HCT116 (cell line): ENCODE results near the gene KIF3C. TPM values are rescaled to one million over a fixed set of nuclear protein-coding genes. Genes with fewer than 3 reads are reported as not detected.
A peak's percentile ranks its signal among the peaks of the same experiment; 100 is the strongest.

Source experiments
- ATAC-seq: fragments of 200-7000 bp; cut with Tn5 transposase; 2 replicates; pipeline ENCODE4 v1.9.1; 2020; ENCODE audit warnings: mild to moderate bottlenecking, moderate library complexity
- BruUV-seq: library from RNA; stranded (reverse); fragments of 400-500 nt; replicated peaks from 2 replicates; lab custom pipeline; 2021; lab: Mats Ljungman, UMichigan
- CTCF ChIA-PET: fragments of 300-600 bp; sonication (Branson Sonifier 250); formaldehyde crosslinking; loops from one replicate; lab custom pipeline; 2021; ENCODE audit warnings: antibody characterized with exemption; lab: Charles Lee
- POLR2A ChIA-PET: fragments of 300-600, 350-600 bp; sonication (Branson Sonifier 250); formaldehyde crosslinking; loops from one replicate; lab custom pipeline; 2021; ENCODE audit warnings: antibody characterized with exemption; lab: Charles Lee
- RAD21 ChIA-PET, 2 experiments: fragments of 300-600 bp; sonication (Branson Sonifier 250); formaldehyde crosslinking; loops; one replicate each; lab custom pipeline; 2023; ENCODE audit warnings: low total read pairs in 2 of 2; ENCODE audit not compliant: uncharacterized antibody in 2 of 2, unreplicated experiment in 2 of 2, low non-redundant PET in 1 of 2; lab: Charles Lee
- DNase-seq: peaks from one replicate; pipeline ENCODE4 v3.0.0-alpha.2; 2010; ENCODE audit warnings: low read depth, low spot score
- H2AFZ ChIP-seq: fragments of 200-600 bp; shearing (Covaris generic), sonication (generic); 2 replicates; pipeline ENCODE4 v1.6.1; 2017; ENCODE audit warnings: low read depth, mixed run types, mixed read lengths, antibody characterized with exemption, low read length; ENCODE audit not compliant: poor library complexity, severe bottlenecking
- H3K27ac ChIP-seq: 2 replicates; pipeline ENCODE4 v1.5.1; 2012; ENCODE audit warnings: low read depth, low read length
- H3K27me3 ChIP-seq: fragments of 200-600 bp; sonication (generic); 2 replicates; pipeline ENCODE4 v1.6.1; 2016; ENCODE audit warnings: mixed run types, low read length, mixed read lengths; ENCODE audit not compliant: insufficient read depth
- H3K36me3 ChIP-seq, 2 experiments: fragments of 200-500 bp in 1 of 2; fragments of 200-600 bp in 1 of 2; sonication (Bioruptor generic) in 1 of 2; sonication (generic) in 1 of 2; 2 replicates each; pipeline versions ENCODE4 v1.5.1 to v1.6.1; 2014 to 2016; ENCODE audit warnings: low read length in 2 of 2, inconsistent platforms in 1 of 2, mixed read lengths in 1 of 2, mixed run types in 1 of 2; ENCODE audit not compliant: insufficient read depth in 2 of 2, control insufficient read depth in 1 of 2
- H3K4me1 ChIP-seq, 2 experiments: fragments of 200-600 bp in 1 of 2; sonication (generic) in 1 of 2; 2 replicates each; pipeline versions ENCODE4 v1.5.1 to v1.6.1; 2012 to 2017; ENCODE audit warnings: low read length in 2 of 2, inconsistent platforms in 1 of 2, mild to moderate bottlenecking in 1 of 2, mixed read lengths in 1 of 2, mixed run types in 1 of 2, moderate library complexity in 1 of 2; ENCODE audit not compliant: insufficient read depth in 2 of 2, control insufficient read depth in 1 of 2
- H3K4me2 ChIP-seq: fragments of 200-600 bp; sonication (generic); 2 replicates; pipeline ENCODE4 v1.6.1; 2017; ENCODE audit warnings: mixed run types, low read length, mixed read lengths
- H3K4me3 ChIP-seq, 2 experiments: fragments of 200-600 bp in 1 of 2; sonication (generic) in 1 of 2; replicated peaks in 1 of 2; 2 replicates each; pipeline ENCODE4 v1.5.1; 2011 to 2016; ENCODE audit warnings: low read length in 2 of 2, control low read depth in 1 of 2, low read depth in 1 of 2, mild to moderate bottlenecking in 1 of 2, mixed read lengths in 1 of 2, mixed run types in 1 of 2
- H3K79me2 ChIP-seq: fragments of 200-600 bp; sonication (generic); 2 replicates; pipeline ENCODE4 v1.6.1; 2017; ENCODE audit warnings: mild to moderate bottlenecking, mixed run types, low read length, moderate library complexity, mixed read lengths; ENCODE audit not compliant: insufficient read depth
- H3K9ac ChIP-seq: fragments of 200-600 bp; sonication (generic); 2 replicates; pipeline ENCODE4 v1.6.1; 2016; ENCODE audit warnings: low read length, mixed read lengths
- H3K9me2 ChIP-seq: fragments of 200-600 bp; sonication (generic), shearing (Covaris generic); 2 replicates; pipeline ENCODE4 v1.6.1; 2017; ENCODE audit warnings: mixed run types, mild to moderate bottlenecking, moderate library complexity; ENCODE audit not compliant: insufficient read depth
- H3K9me3 ChIP-seq, 2 experiments: fragments of 200-500 bp in 1 of 2; fragments of 200-600 bp in 1 of 2; sonication (Bioruptor generic) in 1 of 2; sonication (generic) in 1 of 2; 2 replicates each; pipeline ENCODE4 v1.6.1; 2014 to 2017; ENCODE audit warnings: low read length in 2 of 2, mixed read lengths in 2 of 2, inconsistent platforms in 1 of 2, low read depth in 1 of 2, mild to moderate bottlenecking in 1 of 2, mixed run types in 1 of 2, moderate library complexity in 1 of 2; ENCODE audit not compliant: control insufficient read depth in 1 of 2, insufficient read depth in 1 of 2
- H4K20me1 ChIP-seq: fragments of 200-600 bp; sonication (generic), shearing (Covaris generic); 2 replicates; pipeline ENCODE4 v1.6.1; 2017; ENCODE audit warnings: mixed run types, mild to moderate bottlenecking, moderate library complexity; ENCODE audit not compliant: insufficient read depth
- ATF3 ChIP-seq: IDR thresholded peaks from 2 replicates; pipeline ENCODE4 v1.6.1; 2012
- CBX3 ChIP-seq: IDR thresholded peaks from 2 replicates; pipeline ENCODE4 v1.6.1; 2012; ENCODE audit warnings: low read depth
- CEBPB ChIP-seq: IDR thresholded peaks from 2 replicates; pipeline ENCODE4 v1.6.1; 2012; ENCODE audit warnings: low read depth
- CTCF ChIP-seq, 3 experiments: fragments of 200-600 bp in 1 of 3; sonication (generic) in 1 of 3; IDR thresholded peaks in 2 of 3; conservative IDR thresholded peaks in 1 of 3; 2 replicates each; pipeline ENCODE4 v1.5.1; 2012 to 2017; ENCODE audit warnings: low read depth in 2 of 3, low read length in 2 of 3, antibody characterized with exemption in 1 of 3, borderline replicate concordance in 1 of 3, control low read depth in 1 of 3, mild to moderate bottlenecking in 1 of 3, mixed read lengths in 1 of 3, mixed run types in 1 of 3, moderate library complexity in 1 of 3; ENCODE audit not compliant: insufficient read depth in 1 of 3
- EGR1 ChIP-seq: IDR thresholded peaks from 2 replicates; pipeline ENCODE4 v1.6.1; 2012; ENCODE audit warnings: low read depth
- ELF1 ChIP-seq: IDR thresholded peaks from 2 replicates; pipeline ENCODE4 v1.6.1; 2012; ENCODE audit warnings: low read depth, borderline replicate concordance
- EZH2 ChIP-seq: fragments of 200-600 bp; sonication (generic); IDR thresholded peaks from 2 replicates; pipeline ENCODE4 v1.6.1; 2017; ENCODE audit warnings: antibody characterized with exemption, mixed run types
- EZH2phosphoT487 ChIP-seq: fragments of 200-600 bp; IDR thresholded peaks from 2 replicates; pipeline ENCODE4 v1.6.1; 2018; ENCODE audit warnings: antibody characterized with exemption, borderline replicate concordance
- FOSL1 ChIP-seq: IDR thresholded peaks from 2 replicates; pipeline ENCODE4 v1.6.1; 2012; ENCODE audit warnings: low read depth
- JUND ChIP-seq: IDR thresholded peaks from 2 replicates; pipeline ENCODE4 v1.6.1; 2012
- MAX ChIP-seq: IDR thresholded peaks from 2 replicates; pipeline ENCODE4 v1.6.1; 2012
- POLR2A ChIP-seq: IDR thresholded peaks from 2 replicates; pipeline ENCODE4 v1.7.0; 2011; ENCODE audit warnings: borderline replicate concordance; ENCODE audit not compliant: insufficient read depth, insufficient read length; ENCODE audit errors: extremely low read depth
- POLR2AphosphoS5 ChIP-seq: IDR thresholded peaks from 2 replicates; pipeline ENCODE4 v1.6.1; 2011; ENCODE audit warnings: mild to moderate bottlenecking, low read depth, low read length, moderate library complexity
- RAD21 ChIP-seq: IDR thresholded peaks from 2 replicates; pipeline ENCODE4 v1.6.1; 2012; ENCODE audit warnings: low read depth, mild to moderate bottlenecking
- SIN3A ChIP-seq: IDR thresholded peaks from 2 replicates; pipeline ENCODE4 v1.6.1; 2012; ENCODE audit warnings: low read depth
- SP1 ChIP-seq: IDR thresholded peaks from 2 replicates; pipeline ENCODE4 v1.6.1; 2012; ENCODE audit warnings: low read depth
- SRF ChIP-seq: IDR thresholded peaks from 2 replicates; pipeline ENCODE4 v1.6.1; 2012; ENCODE audit warnings: low read depth
- TCF7L2 ChIP-seq: IDR thresholded peaks from 2 replicates; pipeline ENCODE4 v1.7.0; 2011; ENCODE audit warnings: borderline replicate concordance, inconsistent platforms; ENCODE audit not compliant: insufficient read depth, insufficient read length; ENCODE audit errors: extremely low read depth
- YY1 ChIP-seq: IDR thresholded peaks from 2 replicates; pipeline ENCODE4 v1.6.1; 2011; ENCODE audit warnings: low read length, low read depth, moderate library complexity, mild to moderate bottlenecking; ENCODE audit not compliant: insufficient replicate concordance; ENCODE audit errors: extremely low read depth
- ZBTB33 ChIP-seq: IDR thresholded peaks from 2 replicates; pipeline ENCODE4 v1.6.1; 2011; ENCODE audit warnings: mild to moderate bottlenecking, low read length, moderate library complexity; ENCODE audit not compliant: insufficient replicate concordance; ENCODE audit errors: extremely low read depth
- ZFX ChIP-seq: fragments of 450-650 bp; IDR thresholded peaks from 2 replicates; pipeline ENCODE4 v1.6.1; 2017
- ZNF274 ChIP-seq: fragments of 200-500 bp; sonication (Bioruptor generic); IDR thresholded peaks from 2 replicates; pipeline ENCODE4 v1.6.1; 2014; ENCODE audit warnings: mild to moderate bottlenecking, low read depth, low read length, inconsistent platforms
- intact Hi-C: fragments of 100-400 bp; cut with micrococcal nuclease; formaldehyde crosslinking; loops from 2 replicates; pipeline ENCODE4 v1.10.0; 2022
- total RNA-seq: library from RNA; stranded (reverse); gene quantifications from one replicate; pipeline ENCODE4 v1.2.1, GENCODE V29; 2021; ENCODE audit not compliant: unreplicated experiment

Gene KIF3C
- total RNA-seq, 1 experiment from 2014 or later: 5.4 TPM

GRCh38 chr2:25951071-25951547, 31.2 kb downstream of the KIF3C start:
- CTCF ChIA-PET: interaction anchor here (0.6 to 2.5 kb wide), 17 partner anchors 8 to 626 kb away, joined by 3 to 34 read pairs (median 4); partner anchors contain the start of gene ASXL2
- Histone ChIP-seq H3K36me3 (no peaks in the 10 kb centered on the region), H3K9ac (peak overlapping the region; percentile 30; the same call in 1 of the 2 replicates), H3K27ac (no peak overlapping the region), H4K20me1 (no peaks in the 10 kb centered on the region), H3K27me3 (no peaks in the 10 kb centered on the region), H3K4me1 (peaks cover 0 to 12% of the 10 kb centered on the region in 2 experiments; a peak in 1 of 4 replicates), H3K4me3 (peak overlapping the region in 1 of 2 experiments; percentile 10; a peak in 2 of 4 replicates), H3K79me2 (no peaks in the 10 kb centered on the region), H3K9me3 (no peaks in the 10 kb centered on the region), H3K9me2 (no peaks in the 10 kb centered on the region), H3K4me2 (peak overlapping the region; percentile 54), H2AFZ (peak overlapping the region; percentile 83)
- intact Hi-C loops: loop anchor here (1.0 to 10.0 kb wide), 4 partner anchors 194 to 624 kb away; no protein-coding TSS in a partner anchor
- ATAC-seq (peak; percentile 97), DNase-seq (peak; percentile 88)
- RAD21 ChIA-PET: interaction anchor here (0.7 to 1.0 kb wide), 2 partner anchors 11 to 16 kb away, joined by 3 read pairs; no protein-coding TSS in a partner anchor
- BruUV-seq: no TSS peak
- POLR2A ChIA-PET: no interaction called here
- TF ChIP-seq ZBTB33 (no peak), ELF1 (no peak), ATF3 (no peak), ZNF274 (no peak), MAX (no peak), POLR2AphosphoS5 (0 out of 2 replicates have a peak, but pooled peaks have one; percentile 31), CBX3 (no peak), CTCF (IDR thresholded peaks at IDR 0.05 in 2 of 3, conservative IDR thresholded peaks at IDR 0.05 in 1 of 3; ENCODE audit: borderline replicate concordance in 1 of 3, insufficient read depth in 1 of 3, low read depth in 2 of 3, low read length in 2 of 3) (peak; percentile 89 to 97 (median 93)), SIN3A (no peak), JUND (no peak), CEBPB (no peak), TCF7L2 (no peak), EGR1 (no peak), ZFX (no peak), POLR2A (no peak), RAD21 (peak; percentile 100), FOSL1 (no peak), EZH2 (no peak), SRF (no peak), SP1 (no peak), YY1 (peak; percentile 57), EZH2phosphoT487 (no peak)
